GM12878 (cell line): ENCODE measurements around the gene ARAP1. TPM values are rescaled to one million over a fixed set of nuclear protein-coding genes. Genes with fewer than 3 reads are reported as not detected.

Experiments
- ATAC-seq: fragments of 200-7000 bp; cut with Tn5 transposase; 3 replicates; pipeline ENCODE4 v1.9.1; 2020; ENCODE audit warnings: mild to moderate bottlenecking, moderate library complexity
- BruUV-seq: library from RNA; stranded (reverse); fragments of 400-500 nt; replicated peaks from 2 replicates; lab custom pipeline; 2021; lab: Mats Ljungman, UMichigan
- CTCF ChIA-PET: fragments of 300-600 bp; sonication (Branson Sonifier 250); formaldehyde crosslinking; extraction: SDS; loops from one replicate; lab custom pipeline; 2021; ENCODE audit warnings: inconsistent platforms; lab: Yijun Ruan, JAX
- POLR2A ChIA-PET: fragments of 350-600 bp; formaldehyde crosslinking; extraction: SDS; loops from one replicate; lab custom pipeline; 2021; ENCODE audit warnings: inconsistent platforms; lab: Charles Lee
- RAD21 ChIA-PET: fragments of 300-600 bp; sonication (Branson Sonifier 250); formaldehyde crosslinking; loops from one replicate; lab custom pipeline; 2023; ENCODE audit warnings: antibody characterized with exemption; ENCODE audit not compliant: unreplicated experiment; lab: Charles Lee
- SMC1A ChIA-PET: fragments of 300-600 bp; sonication (Branson Sonifier 250); formaldehyde crosslinking; loops from one replicate; lab custom pipeline; 2023; ENCODE audit not compliant: unreplicated experiment, uncharacterized antibody; lab: Charles Lee
- DNase-seq: peaks from one replicate; pipeline ENCODE4 v3.0.0-alpha.2; 2011; ENCODE audit warnings: low read depth, low spot score
- FAIRE-seq: peaks from 3 replicates; lab custom pipeline; 2011; peaks lifted over from hg19 to GRCh38; lab: Jason Lieb, UNC
- H2AFZ ChIP-seq: 2 replicates; pipeline ENCODE4 v1.6.0; 2011; ENCODE audit warnings: low read depth, low read length, control low read depth; ENCODE audit not compliant: control insufficient read depth
- H3K27ac ChIP-seq: 2 replicates; pipeline ENCODE4 v1.5.1; 2011; ENCODE audit warnings: control low read depth; ENCODE audit not compliant: control insufficient read depth, insufficient read depth
- H3K27me3 ChIP-seq, 2 experiments: replicated peaks in 1 of 2; 2 replicates each; pipeline versions ENCODE4 v1.6.0 to v1.6.1; 2011; ENCODE audit warnings: low read length in 1 of 2; ENCODE audit not compliant: control insufficient read depth in 2 of 2, insufficient read depth in 2 of 2
- H3K36me3 ChIP-seq, 2 experiments: 2 replicates each; pipeline ENCODE4 v1.5.1; 2011; ENCODE audit warnings: low read length in 1 of 2; ENCODE audit not compliant: control insufficient read depth in 2 of 2, insufficient read depth in 2 of 2
- H3K4me1 ChIP-seq: 2 replicates; pipeline ENCODE4 v1.6.1; 2011; ENCODE audit warnings: mild to moderate bottlenecking, low read length, moderate library complexity, mixed read lengths; ENCODE audit not compliant: control insufficient read depth, insufficient read depth
- H3K4me2 ChIP-seq: 2 replicates; pipeline ENCODE4 v1.6.0; 2011; ENCODE audit warnings: control low read depth; ENCODE audit not compliant: control insufficient read depth, insufficient read depth
- H3K4me3 ChIP-seq: fragments of 200-600 bp; sonication (generic); 2 replicates; pipeline ENCODE4 v1.5.1; 2016
- H3K79me2 ChIP-seq: 2 replicates; pipeline ENCODE4 v1.6.0; 2011; ENCODE audit warnings: low read length; ENCODE audit not compliant: control insufficient read depth, insufficient read depth
- H3K9ac ChIP-seq: 2 replicates; pipeline ENCODE4 v1.8.0; 2011; ENCODE audit warnings: low read length, control low read depth, mixed read lengths; ENCODE audit not compliant: control insufficient read depth, insufficient read depth
- H3K9me3 ChIP-seq: replicated peaks from 3 replicates; pipeline ENCODE4 v1.5.1; 2011; ENCODE audit warnings: mild to moderate bottlenecking, low read length; ENCODE audit not compliant: control insufficient read depth, insufficient read depth
- H4K20me1 ChIP-seq: 2 replicates; pipeline ENCODE4 v1.6.0; 2011; ENCODE audit not compliant: control insufficient read depth, insufficient read depth
- ATF2 ChIP-seq: IDR thresholded peaks from 2 replicates; pipeline ENCODE4 v1.6.1; 2012; ENCODE audit warnings: low read length, inconsistent platforms
- BCLAF1 ChIP-seq: fragments of 450-650 bp; IDR thresholded peaks from 2 replicates; pipeline ENCODE4 v1.6.1; 2017; ENCODE audit warnings: antibody characterized with exemption, mild to moderate bottlenecking, moderate library complexity
- DPF2 ChIP-seq: fragments of 450-650 bp; IDR thresholded peaks from 2 replicates; pipeline ENCODE4 v1.6.1; 2017; ENCODE audit warnings: mild to moderate bottlenecking
- FOS ChIP-seq: IDR thresholded peaks from 3 replicates; pipeline ENCODE4 v1.6.1; 2011; ENCODE audit warnings: borderline replicate concordance; ENCODE audit not compliant: insufficient read length; ENCODE audit errors: extremely low read depth
- FOXM1 ChIP-seq: IDR thresholded peaks from 2 replicates; pipeline ENCODE4 v1.6.1; 2012; ENCODE audit warnings: low read depth, mild to moderate bottlenecking, inconsistent platforms, low read length, moderate library complexity
- HCFC1 ChIP-seq: fragments of 150-350 bp; IDR thresholded peaks from 2 replicates; pipeline ENCODE4 v1.6.1; 2014; ENCODE audit warnings: low read length
- LARP7 ChIP-seq: fragments of 450-650 bp; IDR thresholded peaks from 2 replicates; pipeline ENCODE4 v1.6.1; 2017; ENCODE audit warnings: mild to moderate bottlenecking
- NFIC ChIP-seq: IDR thresholded peaks from 2 replicates; pipeline ENCODE4 v1.6.1; 2012; ENCODE audit warnings: low read depth, mild to moderate bottlenecking, inconsistent platforms, low read length, moderate library complexity
- NFXL1 ChIP-seq: fragments of 450-650 bp; IDR thresholded peaks from 2 replicates; pipeline ENCODE4 v1.6.1; 2017; ENCODE audit warnings: antibody characterized with exemption, mild to moderate bottlenecking, borderline replicate concordance
- NR2C1 ChIP-seq: fragments of 450-650 bp; IDR thresholded peaks from 2 replicates; pipeline ENCODE4 v1.6.1; 2017; ENCODE audit warnings: antibody characterized with exemption, mild to moderate bottlenecking, moderate library complexity
- PAX5 ChIP-seq: IDR thresholded peaks from 2 replicates; pipeline ENCODE4 v1.6.1; 2011; ENCODE audit warnings: low read depth, low read length, borderline replicate concordance
- POU2F2 ChIP-seq: IDR thresholded peaks from 3 replicates; pipeline ENCODE4 v1.6.1; 2011; ENCODE audit warnings: low read depth, mild to moderate bottlenecking, low read length, borderline replicate concordance
- SREBF1 ChIP-seq: IDR thresholded peaks from 2 replicates; pipeline ENCODE4 v1.6.1; 2012; ENCODE audit warnings: mild to moderate bottlenecking, low read length
- SREBF2 ChIP-seq: IDR thresholded peaks from 2 replicates; pipeline ENCODE4 v1.6.1; 2012; ENCODE audit warnings: mild to moderate bottlenecking, low read length
- ZNF687 ChIP-seq: fragments of 450-650 bp; IDR thresholded peaks from 2 replicates; pipeline ENCODE4 v1.6.1; 2017; ENCODE audit warnings: mild to moderate bottlenecking, moderate library complexity
- WGBS: methylation state at CpG from one replicate; pipeline ENCODE4 v1.1.6; 2016; ENCODE audit warnings: low lambda C conversion rate; ENCODE audit not compliant: insufficient replicate concordance, insufficient coverage; ENCODE audit errors: missing lambda C conversion rate; 5-methylcytosine and 5-hydroxymethylcytosine counted together
- in situ Hi-C: fragments of 300-500 bp; cut with MboI; formaldehyde crosslinking; loops from 9 replicates; pipeline ENCODE4 v1.14.3; 2018; ENCODE audit warnings: mixed read lengths
- intact Hi-C: fragments of 100-400 bp; cut with micrococcal nuclease; formaldehyde crosslinking; loops from one replicate; pipeline ENCODE4 v1.14.2; 2022; ENCODE audit not compliant: unreplicated experiment
- polyA plus RNA-seq, 11 experiments: library from polyadenylated mRNA; depleted of rRNA in 4 of 11; unstranded in 6 of 11; stranded (reverse) in 5 of 11; fragments of >200 nt; fragmentation: Nextera tagmentation in 4 of 11; fragmentation: Illumina TruSeq in 1 of 11; extraction: Ambion mirVana in 4 of 11; extraction: Trizol in 1 of 11; gene quantifications; 1 replicate in 1 of 11; 2 replicates in 10 of 11; pipeline versions ENCODE4 v1.2.1 to v1.2.3, GENCODE V29; 2011 to 2016; ENCODE audit warnings: inconsistent platforms in 2 of 11, missing spikeins in 2 of 11, low read depth in 1 of 11
- total RNA-seq, 4 experiments: library from RNA; depleted of rRNA in 3 of 4; stranded (reverse); fragments of >200 nt in 3 of 4; fragmentation: Illumina TruSeq in 1 of 4; extraction: Trizol in 1 of 4; gene quantifications; 2 replicates each; pipeline versions ENCODE4 v1.2.1 to v1.2.3, GENCODE V29; 2013 to 2021
- TF ChIP-seq, protein P1 (sequence below): IDR thresholded peaks from 2 replicates; pipeline ENCODE4 v1.6.1; 2011; ENCODE audit warnings: low read depth, mild to moderate bottlenecking, low read length, moderate library complexity, borderline replicate concordance; ENCODE audit errors: extremely low read depth

Gene ARAP1
- total and polyA plus RNA-seq, 10 of the 15 experiments (the other 5 are each of a cell fraction or from before 2014, with no cell fraction given) = 0.55 to 102 (median 51.0) TPM

GRCh38 chr11:72688929-72689328 lies 63.3 kb downstream of the ARAP1 start (continued):
- TF ChIP-seq LARP7 = no peak
- TF ChIP-seq, all 136 proteins: peak for 0

GRCh38 chr11:72688486-72688885 lies 63.7 kb downstream of the ARAP1 start:
- intact Hi-C loops = no loop called here
- TF ChIP-seq POU2F2 = no peak
- no peak for TF ChIP-seq NR2C1
- no peak for TF ChIP-seq BCLAF1
- TF ChIP-seq FOXM1 = no peak
- TF ChIP-seq, protein P1, sequence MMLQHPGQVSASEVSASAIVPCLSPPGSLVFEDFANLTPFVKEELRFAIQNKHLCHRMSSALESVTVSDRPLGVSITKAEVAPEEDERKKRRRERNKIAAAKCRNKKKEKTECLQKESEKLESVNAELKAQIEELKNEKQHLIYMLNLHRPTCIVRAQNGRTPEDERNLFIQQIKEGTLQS = no peak
- TF ChIP-seq SREBF1 = no peak
- TF ChIP-seq NFIC = no peak
- TF ChIP-seq DPF2 = no peak
- no peak for TF ChIP-seq FOS
- TF ChIP-seq ATF2 = no peak
- TF ChIP-seq HCFC1 = no peak
- TF ChIP-seq NFXL1 = no peak
- TF ChIP-seq ZNF687 = no peak
- TF ChIP-seq PAX5 = no peak
- no peak for TF ChIP-seq SREBF2
- ChIA-PET RAD21 (no interaction called here), SMC1A (no interaction called here), POLR2A (no interaction called here), CTCF (no interaction called here)
- Histone ChIP-seq H3K9ac (no peak overlapping the region), H3K9me3 (no peaks in the 10 kb centered on the region), H3K79me2 (no peaks in the 10 kb centered on the region), H3K27ac (no peak overlapping the region), H2AFZ (no peak overlapping the region), H3K4me2 (no peak overlapping the region), H3K4me3 (no peak overlapping the region), H3K4me1 (no peaks in the 10 kb centered on the region), H3K27me3 (no peaks in the 10 kb centered on the region), H4K20me1 (no peaks in the 10 kb centered on the region), H3K36me3 (peaks cover 33 to 37% of the 10 kb centered on the region in 2 experiments)
- in situ Hi-C loops = no loop called here
- DNase-seq (no peak), ATAC-seq (no peak), FAIRE-seq (no peak)
- 98% methylated on average over 7 of the region's 7 CpGs for WGBS
- no TSS peak for BruUV-seq
